CD8-positive, alpha-beta memory T cell (primary cell): Measurements from ENCODE around the gene LINGO3. TPM values are rescaled to one million over a fixed set of nuclear protein-coding genes. Genes with fewer than 3 reads are reported as not detected.

Experiments
- CTCF ChIA-PET: fragments of 350-600 bp; sonication (Branson Sonifier 250); formaldehyde crosslinking; loops from one replicate; lab custom pipeline; 2021; ENCODE audit warnings: antibody characterized with exemption; lab: Charles Lee
- POLR2A ChIA-PET: fragments of 350-600 bp; sonication (Branson Sonifier 250); formaldehyde crosslinking; loops from one replicate; lab custom pipeline; 2021; ENCODE audit warnings: antibody characterized with exemption; lab: Charles Lee
- DNase-seq, 5 donors: peaks; one replicate each; pipeline versions ENCODE4 v3.0.0 to v3.0.0-alpha.2; 2020 to 2022; ENCODE audit warnings: mixed read lengths in 1 of 5
- H3K27ac ChIP-seq: one replicate; pipeline ENCODE4 v1.7.0; 2013; ENCODE audit warnings: low read depth, mild to moderate bottlenecking, low read length, moderate library complexity
- H3K27me3 ChIP-seq: 2 replicates; pipeline ENCODE4 v1.7.0; 2013; ENCODE audit warnings: low read length, mild to moderate bottlenecking; ENCODE audit not compliant: insufficient read depth, poor library complexity, severe bottlenecking
- H3K36me3 ChIP-seq: 2 replicates; pipeline ENCODE4 v1.7.0; 2013; ENCODE audit warnings: mild to moderate bottlenecking, low read length, moderate library complexity; ENCODE audit not compliant: insufficient read depth
- H3K4me1 ChIP-seq: 2 replicates; pipeline ENCODE4 v1.7.0; 2013; ENCODE audit warnings: mild to moderate bottlenecking, low read length, moderate library complexity; ENCODE audit not compliant: insufficient read depth
- H3K4me3 ChIP-seq: 2 replicates; pipeline ENCODE4 v1.7.0; 2013; ENCODE audit warnings: mild to moderate bottlenecking, low read length
- H3K9me3 ChIP-seq: 2 replicates; pipeline ENCODE4 v1.7.0; 2013; ENCODE audit warnings: mild to moderate bottlenecking, low read length
- H3K27ac Mint-ChIP-seq, 8 donors: one replicate each; pipeline ENCODE4 v1.8.0; 2020 to 2021; ENCODE audit warnings: mixed read lengths in 8 of 8, mild to moderate bottlenecking in 6 of 8, inconsistent platforms in 3 of 8, moderate library complexity in 3 of 8
- H3K27me3 Mint-ChIP-seq, 2 donors: one replicate each; pipeline ENCODE4 v1.8.0; 2020 to 2021; ENCODE audit warnings: mixed read lengths in 2 of 2, mild to moderate bottlenecking in 1 of 2, moderate library complexity in 1 of 2
- H3K36me3 Mint-ChIP-seq, 3 donors: one replicate each; pipeline ENCODE4 v1.8.0; 2020 to 2021; ENCODE audit warnings: mixed read lengths in 3 of 3, inconsistent platforms in 1 of 3, mild to moderate bottlenecking in 1 of 3
- H3K4me1 Mint-ChIP-seq, 3 donors: one replicate each; pipeline ENCODE4 v1.8.0; 2020 to 2021; ENCODE audit warnings: mixed read lengths in 3 of 3, inconsistent platforms in 1 of 3, mild to moderate bottlenecking in 1 of 3
- H3K4me3 Mint-ChIP-seq, 7 donors: one replicate each; pipeline ENCODE4 v1.8.0; 2020 to 2021; ENCODE audit warnings: mixed read lengths in 7 of 7, mild to moderate bottlenecking in 6 of 7, moderate library complexity in 4 of 7, inconsistent platforms in 2 of 7
- H3K9me3 Mint-ChIP-seq, 5 donors: one replicate each; pipeline ENCODE4 v1.8.0; 2020 to 2022; ENCODE audit warnings: mixed read lengths in 5 of 5, mild to moderate bottlenecking in 3 of 5, moderate library complexity in 2 of 5, inconsistent platforms in 1 of 5
- polyA plus RNA-seq: library from polyadenylated mRNA; unstranded; fragments of 300-500 nt; fragmentation: Illumina TruSeq; gene quantifications from one replicate; pipeline ENCODE4 v1.2.3, GENCODE V29; 2021
- total RNA-seq, 2 experiments: library from RNA; stranded (reverse); gene quantifications; one replicate each; pipeline ENCODE4 v1.2.3, GENCODE V29; 2021

LINGO3 gene
- total and polyA plus RNA-seq, 3 experiments from 2014 or later, result 0.09 to 9.2 (median 0.15) TPM

- no peak overlapping the region for H3K27ac Mint-ChIP-seq
- peaks cover 0 to 8% (median 5%) of the 10 kb centered on the region in 5 donors for H3K9me3 Mint-ChIP-seq
- H3K27ac ChIP-seq, result no peak overlapping the region
- H3K27me3 ChIP-seq, result no peaks in the 10 kb centered on the region
- no peaks in the 10 kb centered on the region for H3K4me1 ChIP-seq
- peaks cover 8% of the 10 kb centered on the region for H3K36me3 ChIP-seq
- peaks cover 0 to 6% (median 0%) of the 10 kb centered on the region in 3 donors for H3K4me1 Mint-ChIP-seq
- peaks cover under 1 to 5% of the 10 kb centered on the region in 2 donors for H3K27me3 Mint-ChIP-seq
- H3K4me3 Mint-ChIP-seq, result no peak overlapping the region
- no peaks in the 10 kb centered on the region for H3K9me3 ChIP-seq
- ChIA-PET POLR2A (interaction anchor here (0.6 kb wide), 1 partner anchor 164 kb away, joined by 3 read pairs; no protein-coding TSS in a partner anchor), CTCF (no interaction called here)
- no peak for DNase-seq
- H3K36me3 Mint-ChIP-seq, result peaks cover 0 to 30% (median 3%) of the 10 kb centered on the region in 3 donors
- no peak overlapping the region for H3K4me3 ChIP-seq
These were observed 12.1 kb upstream of the LINGO3 start for GRCh38 chr19:2320049-2320448.

DNA sequence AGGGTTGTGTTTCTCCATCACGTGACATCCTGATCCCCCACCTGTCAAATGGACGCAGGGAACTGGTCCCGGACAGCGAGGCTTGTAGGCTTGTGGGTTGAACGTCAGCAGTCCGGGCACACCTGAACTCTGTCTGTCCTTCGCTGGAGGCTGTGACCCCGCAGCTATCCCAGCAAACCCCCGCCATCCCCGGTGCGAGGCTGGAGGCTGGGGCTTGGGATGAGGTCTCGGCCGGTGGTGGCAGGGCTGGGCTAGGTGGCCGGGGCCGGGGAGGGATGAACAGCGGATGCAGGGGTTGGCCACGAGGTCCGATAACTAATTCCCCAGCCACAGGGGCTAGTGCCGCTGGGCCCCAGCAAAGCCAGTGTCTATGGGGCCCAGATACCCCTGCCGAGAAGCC lies 11.6 kb upstream of the LINGO3 start:
- Mint-ChIP-seq H3K4me3 (no peak overlapping the region), H3K27me3 (peaks cover 5 to 10% of the 10 kb centered on the region in 2 donors), H3K27ac (peak overlapping the region in 1 of 8 donors; percentile 46), H3K36me3 (peaks cover 0 to 26% (median 7%) of the 10 kb centered on the region in 3 donors), H3K4me1 (peaks cover 0 to 3% (median 0%) of the 10 kb centered on the region in 3 donors), H3K9me3 (peaks cover 4 to 13% (median 8%) of the 10 kb centered on the region in 5 donors)
- Histone ChIP-seq H3K27me3 (no peaks in the 10 kb centered on the region), H3K27ac (no peak overlapping the region), H3K4me1 (no peaks in the 10 kb centered on the region), H3K36me3 (peaks cover 6% of the 10 kb centered on the region), H3K4me3 (no peak overlapping the region), H3K9me3 (no peaks in the 10 kb centered on the region)
- ChIA-PET CTCF (no interaction called here), POLR2A (interaction anchor here (0.6 kb wide), 1 partner anchor 164 kb away, joined by 3 read pairs; no protein-coding TSS in a partner anchor)
- no peak for DNase-seq

DNA sequence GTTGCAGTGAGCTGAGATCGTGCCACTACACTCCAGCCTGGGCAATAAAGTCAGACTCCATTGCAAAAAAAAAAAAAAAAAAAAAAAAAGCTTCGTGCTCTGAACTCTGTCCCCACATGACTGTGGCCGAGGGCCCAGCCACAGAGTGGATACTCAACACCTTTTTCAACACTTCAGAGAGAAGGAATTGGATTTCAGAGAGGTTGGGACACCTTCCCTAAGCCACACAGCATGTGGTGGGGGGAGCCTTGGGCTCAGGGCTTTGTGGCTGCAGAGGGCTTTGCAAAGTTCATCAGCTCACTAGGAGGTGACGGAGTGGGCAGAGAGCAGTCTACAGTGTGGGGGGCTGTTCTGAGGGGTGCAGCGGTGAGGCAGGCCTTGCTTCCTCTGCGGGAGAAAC lies 11.0 kb upstream of the LINGO3 start:
- CTCF ChIA-PET, result no interaction called here
- Histone ChIP-seq H3K9me3 (no peaks in the 10 kb centered on the region), H3K4me3 (no peak overlapping the region), H3K27me3 (no peaks in the 10 kb centered on the region), H3K36me3 (peaks cover 4% of the 10 kb centered on the region), H3K4me1 (no peaks in the 10 kb centered on the region), H3K27ac (no peak overlapping the region)
- H3K36me3 Mint-ChIP-seq, result peaks cover 0 to 20% (median 13%) of the 10 kb centered on the region in 3 donors
- no peak overlapping the region for H3K4me3 Mint-ChIP-seq
- DNase-seq, result no peak
- POLR2A ChIA-PET, result interaction anchor here (0.6 to 1.4 kb wide), 2 partner anchors 47 to 444 kb away, joined by 3 read pairs; no protein-coding TSS in a partner anchor
- no peak overlapping the region for H3K27ac Mint-ChIP-seq
- no peaks in the 10 kb centered on the region for H3K4me1 Mint-ChIP-seq
- peaks cover 6 to 15% of the 10 kb centered on the region in 2 donors for H3K27me3 Mint-ChIP-seq
- peaks cover 4 to 18% (median 8%) of the 10 kb centered on the region in 5 donors for H3K9me3 Mint-ChIP-seq

DNA sequence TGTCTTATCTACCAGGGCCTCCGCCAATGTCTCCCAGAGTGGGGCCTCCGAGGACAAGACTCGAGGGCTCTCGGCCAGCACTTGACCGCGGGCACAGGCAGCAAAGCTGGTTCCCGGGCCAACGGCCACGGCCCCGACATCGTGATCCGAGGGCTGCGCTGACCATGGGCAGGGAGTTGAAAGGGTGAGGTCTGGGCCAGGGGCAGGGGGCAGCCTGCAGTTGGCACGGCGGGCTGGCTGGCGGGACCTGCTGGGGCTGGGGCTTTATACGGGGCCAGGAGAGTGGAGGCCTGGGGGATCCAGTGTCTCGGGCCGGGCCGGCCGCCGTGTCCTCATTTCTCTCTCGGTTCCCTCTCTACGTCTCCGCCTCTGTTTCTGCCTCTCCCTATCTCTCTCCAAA lies 9.8 kb upstream of the LINGO3 start:
- no peaks in the 10 kb centered on the region for H3K4me1 Mint-ChIP-seq
- H3K27me3 Mint-ChIP-seq, result peaks cover 15 to 23% of the 10 kb centered on the region in 2 donors
- H3K4me3 ChIP-seq, result no peak overlapping the region
- peaks cover 0 to 13% (median 12%) of the 10 kb centered on the region in 3 donors for H3K36me3 Mint-ChIP-seq
- no peak overlapping the region for H3K4me3 Mint-ChIP-seq
- POLR2A ChIA-PET, result interaction anchor here (1.4 kb wide), 1 partner anchor 46 kb away, joined by 3 read pairs; no protein-coding TSS in a partner anchor
- H3K27ac Mint-ChIP-seq, result no peak overlapping the region
- CTCF ChIA-PET, result no interaction called here
- H3K9me3 Mint-ChIP-seq, result peaks cover 4 to 18% (median 8%) of the 10 kb centered on the region in 5 donors
- no peaks in the 10 kb centered on the region for H3K4me1 ChIP-seq
- H3K9me3 ChIP-seq, result no peaks in the 10 kb centered on the region
- H3K27me3 ChIP-seq, result no peaks in the 10 kb centered on the region
- DNase-seq, result no peak
- no peak overlapping the region for H3K27ac ChIP-seq
- peaks cover 4% of the 10 kb centered on the region for H3K36me3 ChIP-seq

DNA sequence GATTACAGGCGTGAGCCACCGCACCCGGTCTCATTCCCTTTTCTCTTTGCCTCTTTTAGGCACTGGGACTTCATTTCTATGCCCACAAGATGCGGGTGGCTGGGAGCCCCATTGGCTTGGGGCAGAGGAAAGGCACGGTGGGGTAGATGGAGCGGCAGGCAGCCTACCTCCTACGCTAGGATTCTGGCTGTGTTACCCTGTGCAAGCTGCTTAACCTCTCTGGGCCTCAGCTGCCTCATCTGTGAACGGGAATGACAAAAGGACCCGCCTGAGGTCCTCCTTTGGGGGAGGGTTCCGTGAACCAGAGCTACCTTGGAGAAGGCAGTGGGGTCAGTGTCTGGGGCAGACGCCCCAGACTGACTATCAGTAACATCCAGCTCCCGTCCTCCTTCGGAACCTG lies 9.3 kb upstream of the LINGO3 start:
- Mint-ChIP-seq H3K27me3 (peaks cover 18 to 23% of the 10 kb centered on the region in 2 donors), H3K27ac (peak overlapping the region in 1 of 8 donors; percentile 95), H3K36me3 (peaks cover 0 to 13% (median 8%) of the 10 kb centered on the region in 3 donors), H3K9me3 (peaks cover 4 to 18% (median 8%) of the 10 kb centered on the region in 5 donors), H3K4me3 (peak overlapping the region in 1 of 7 donors; percentile 13), H3K4me1 (no peaks in the 10 kb centered on the region)
- Histone ChIP-seq H3K4me1 (no peaks in the 10 kb centered on the region), H3K36me3 (peaks cover 4% of the 10 kb centered on the region), H3K9me3 (no peaks in the 10 kb centered on the region), H3K27me3 (no peaks in the 10 kb centered on the region), H3K27ac (no peak overlapping the region), H3K4me3 (no peak overlapping the region)
- CTCF ChIA-PET, result interaction anchor here (0.5 to 1.7 kb wide), 2 partner anchors 15 to 384 kb away, joined by 3 read pairs; no protein-coding TSS in a partner anchor
- no peak for DNase-seq
- POLR2A ChIA-PET, result no interaction called here

- Mint-ChIP-seq H3K27ac (no peak overlapping the region), H3K4me1 (no peaks in the 10 kb centered on the region), H3K9me3 (peaks cover 4 to 18% (median 8%) of the 10 kb centered on the region in 5 donors), H3K4me3 (peak overlapping the region in 1 of 7 donors; percentile 72), H3K27me3 (peaks cover 18 to 23% of the 10 kb centered on the region in 2 donors), H3K36me3 (peaks cover 0 to 13% (median 3%) of the 10 kb centered on the region in 3 donors)
- Histone ChIP-seq H3K4me3 (no peak overlapping the region), H3K27ac (no peak overlapping the region), H3K4me1 (no peaks in the 10 kb centered on the region), H3K36me3 (peaks cover under 1% of the 10 kb centered on the region), H3K27me3 (no peaks in the 10 kb centered on the region), H3K9me3 (no peaks in the 10 kb centered on the region)
- POLR2A ChIA-PET, result interaction anchor here (0.9 kb wide), 1 partner anchor 80 kb away, joined by 3 read pairs; the partner anchor contains the start of gene PLEKHJ1
- peak in 1 of 5 donors; percentile 48 for DNase-seq
- CTCF ChIA-PET, result interaction anchor here (1.0 to 2.6 kb wide), 12 partner anchors 14 to 161 kb away, joined by 3 to 9 read pairs (median 4); partner anchors contain the start of gene PLEKHJ1
These were observed 7.9 kb upstream of the LINGO3 start for GRCh38 chr19:2315818-2316353.

GRCh38 chr19:2315121-2315817 lies 7.3 kb upstream of the LINGO3 start:
- H3K27me3 Mint-ChIP-seq, result peaks cover 18 to 24% of the 10 kb centered on the region in 2 donors

More at GRCh38 chr19:2315121-2315817, 7.3 kb upstream of the LINGO3 start:
- Mint-ChIP-seq H3K27ac (no peak overlapping the region), H3K4me1 (no peaks in the 10 kb centered on the region), H3K4me3 (no peak overlapping the region), H3K36me3 (peaks cover 0 to 13% (median 0%) of the 10 kb centered on the region in 3 donors), H3K9me3 (peaks cover 4 to 18% (median 8%) of the 10 kb centered on the region in 5 donors)
- Histone ChIP-seq H3K4me3 (no peak overlapping the region), H3K36me3 (no peaks in the 10 kb centered on the region), H3K27ac (no peak overlapping the region), H3K27me3 (no peaks in the 10 kb centered on the region), H3K9me3 (no peaks in the 10 kb centered on the region), H3K4me1 (no peaks in the 10 kb centered on the region)
- CTCF ChIA-PET, result interaction anchor here (1.0 to 2.6 kb wide), 13 partner anchors 11 to 160 kb away, joined by 3 to 9 read pairs (median 4); partner anchors contain the start of gene PLEKHJ1
- POLR2A ChIA-PET, result no interaction called here
- DNase-seq, result no peak
